ENCODE results near the gene MMRN1. TPM values are rescaled to one million over a fixed set of nuclear protein-coding genes. Genes with fewer than 3 reads are reported as not detected.
"Not testable (repeated sequence)": the region's sequence is repeated elsewhere in the genome, so short reads cannot be mapped to it uniquely, and the experiment has no call there.

Gene MMRN1
- total RNA-seq, 1 experiment from 2014 or later: not detected

- H3K27me3 Mint-ChIP-seq (ENCODE audit: insufficient read depth, unreplicated experiment): no peaks in the 10 kb centered on the region
- POLR2A ChIA-PET: no interaction called here
- no peak for DNase-seq
Observed at GRCh38 chr4:89899854-89900253, 5.2 kb downstream of the MMRN1 start.

GRCh38 chr4:89901808-89902431 lies 7.3 kb downstream of the MMRN1 start:
- H3K4me3 ChIP-seq (ENCODE audit: low read depth, low read length); H3K4me1 Mint-ChIP-seq (ENCODE audit: low read depth, unreplicated experiment); H3K9me3 ChIP-seq; H3K27ac Mint-ChIP-seq (ENCODE audit: unreplicated experiment); POLR2A ChIA-PET; BruUV-seq (replicated peaks); H3K27me3 ChIP-seq (replicated peaks; ENCODE audit: control insufficient read depth, insufficient read depth, low read length); H3K4me1 ChIP-seq; H3K27me3 Mint-ChIP-seq (ENCODE audit: insufficient read depth, unreplicated experiment); H3K4me3 Mint-ChIP-seq (ENCODE audit: unreplicated experiment); H3K9me3 Mint-ChIP-seq (ENCODE audit: unreplicated experiment); CTCF ChIA-PET; H3K36me3 Mint-ChIP-seq (ENCODE audit: insufficient read depth, unreplicated experiment); H3K36me3 ChIP-seq (ENCODE audit: control insufficient read depth, insufficient read depth, low read length): not testable (repeated sequence)
- peak; percentile 42 to 44 for DNase-seq
- intact Hi-C loops (cut with micrococcal nuclease; ENCODE audit: unreplicated experiment): loop anchor here (1.0 to 2.0 kb wide), 5 partner anchors 244 to 675 kb away; no protein-coding TSS in a partner anchor
- peak; percentile 68 to 70 for TF ChIP-seq CTCF (IDR thresholded peaks at IDR 0.05; ENCODE audit: insufficient read depth in 1 of 2, low read depth in 1 of 2, low read length in 1 of 2, severe bottlenecking in 1 of 2, unreplicated experiment in 1 of 2)

More at GRCh38 chr4:89899854-89900253, 5.2 kb downstream of the MMRN1 start:
- CTCF ChIA-PET: no interaction called here
- no peaks in the 10 kb centered on the region for H3K9me3 Mint-ChIP-seq (ENCODE audit: unreplicated experiment)
- no TSS peak for BruUV-seq (replicated peaks)
- H3K27ac Mint-ChIP-seq (ENCODE audit: unreplicated experiment): no peak overlapping the region
- intact Hi-C loops (cut with micrococcal nuclease; ENCODE audit: unreplicated experiment): loop anchor here (2.0 kb wide), 3 partner anchors 61 to 461 kb away; no protein-coding TSS in a partner anchor
- no peaks in the 10 kb centered on the region for H3K36me3 Mint-ChIP-seq (ENCODE audit: insufficient read depth, unreplicated experiment)
- H3K4me3 ChIP-seq (ENCODE audit: low read depth, low read length): no peak overlapping the region
- no peak for TF ChIP-seq CTCF (IDR thresholded peaks at IDR 0.05; ENCODE audit: insufficient read depth in 1 of 2, low read depth in 1 of 2, low read length in 1 of 2, severe bottlenecking in 1 of 2, unreplicated experiment in 1 of 2)
- no peaks in the 10 kb centered on the region for H3K4me1 Mint-ChIP-seq (ENCODE audit: low read depth, unreplicated experiment)
- no peaks in the 10 kb centered on the region for H3K36me3 ChIP-seq (ENCODE audit: control insufficient read depth, insufficient read depth, low read length)
- no peak overlapping the region for H3K4me3 Mint-ChIP-seq (ENCODE audit: unreplicated experiment)
- H3K9me3 ChIP-seq: no peaks in the 10 kb centered on the region
- H3K4me1 ChIP-seq: peaks cover 8% of the 10 kb centered on the region
- no peaks in the 10 kb centered on the region; the same call in none of the 2 replicates for H3K27me3 ChIP-seq (replicated peaks; ENCODE audit: control insufficient read depth, insufficient read depth, low read length)

- no TSS peak for BruUV-seq (replicated peaks)
- Mint-ChIP-seq H3K36me3 (ENCODE audit: insufficient read depth, unreplicated experiment) (no peaks in the 10 kb centered on the region), H3K9me3 (ENCODE audit: unreplicated experiment) (no peaks in the 10 kb centered on the region), H3K27ac (ENCODE audit: unreplicated experiment) (no peak overlapping the region), H3K4me1 (ENCODE audit: low read depth, unreplicated experiment) (no peaks in the 10 kb centered on the region), H3K27me3 (ENCODE audit: insufficient read depth, unreplicated experiment) (no peaks in the 10 kb centered on the region), H3K4me3 (ENCODE audit: unreplicated experiment) (no peak overlapping the region)
- TF ChIP-seq CTCF (IDR thresholded peaks at IDR 0.05; ENCODE audit: insufficient read depth in 1 of 2, low read depth in 1 of 2, low read length in 1 of 2, severe bottlenecking in 1 of 2, unreplicated experiment in 1 of 2): no peak
- no peaks in the 10 kb centered on the region; the same call in 1 of the 2 replicates for H3K27me3 ChIP-seq (replicated peaks; ENCODE audit: control insufficient read depth, insufficient read depth, low read length)
- POLR2A ChIA-PET: no interaction called here
- H3K36me3 ChIP-seq (ENCODE audit: control insufficient read depth, insufficient read depth, low read length): no peaks in the 10 kb centered on the region
- no peak overlapping the region for H3K4me3 ChIP-seq (ENCODE audit: low read depth, low read length)
- no peaks in the 10 kb centered on the region for H3K9me3 ChIP-seq
- CTCF ChIA-PET: no interaction called here
- intact Hi-C loops (cut with micrococcal nuclease; ENCODE audit: unreplicated experiment): no loop called here
- H3K4me1 ChIP-seq: no peaks in the 10 kb centered on the region
- DNase-seq: no peak
Observed at GRCh38 chr4:89904524-89904923, 9.9 kb downstream of the MMRN1 start.

Data from Caco-2 (cell line).